ENCODE measurements around the gene CA6.
A peak's percentile ranks its signal among the peaks of the same experiment; 100 is the strongest.
"Not testable (repeated sequence)": the region's sequence is repeated elsewhere in the genome, so short reads cannot be mapped to it uniquely, and the experiment has no call there.

Gene CA6

DNA sequence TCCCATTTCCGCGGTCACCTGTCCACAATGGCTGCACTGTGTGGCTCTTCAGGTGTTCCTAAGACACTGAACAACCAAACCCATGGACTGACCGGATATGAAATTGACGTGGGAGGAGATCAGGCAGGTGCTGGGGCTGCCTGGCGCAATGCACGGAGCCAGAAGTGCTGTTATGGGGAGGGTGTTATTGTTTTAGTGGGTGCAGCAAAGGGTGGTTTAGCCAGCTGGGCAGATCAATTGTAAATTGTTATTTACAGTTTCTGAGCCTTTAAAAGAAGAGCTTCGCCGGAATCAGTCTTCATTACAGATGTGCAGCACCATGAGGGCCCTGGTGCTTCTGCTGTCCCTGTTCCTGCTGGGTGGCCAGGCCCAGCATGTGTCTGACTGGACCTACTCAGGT is at the start of gene CA6:
CA6 (plus strand) TSS at position 301 of the 400 bp plus-strand sequence; CDS start at position 320, 19 bp downstream.
- DNase-seq: no peak

GRCh38 chr1:8896775-8897174 is 48.9 kb upstream of the CA6 start:
- DNase-seq: not testable (repeated sequence)

GRCh38 chr1:8897505-8897904 is 48.2 kb upstream of the CA6 start:
- not testable (repeated sequence) for DNase-seq

GRCh38 chr1:8898418-8898817 is 47.2 kb upstream of the CA6 start:
- not testable (repeated sequence) for DNase-seq

DNA sequence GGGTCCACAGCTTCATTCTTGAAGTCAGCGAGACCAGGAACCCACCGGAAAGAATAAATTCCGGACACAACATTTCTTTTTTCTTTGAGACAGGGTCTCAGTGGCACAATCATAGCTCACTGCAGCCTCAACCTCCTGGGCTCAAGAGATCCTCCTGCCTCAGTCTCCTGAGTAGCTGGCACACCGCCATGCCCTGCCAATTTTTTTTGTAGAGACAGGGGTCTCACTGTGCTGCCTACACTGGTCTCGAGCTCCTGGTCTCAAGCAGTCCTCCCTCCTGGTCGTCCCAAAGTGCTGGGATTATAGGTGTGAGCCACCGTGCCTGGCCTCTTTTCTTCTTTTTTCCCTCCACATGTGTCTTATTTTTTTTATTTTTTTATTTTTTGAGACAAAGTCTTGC is 46.6 kb upstream of the CA6 start:
- DNase-seq: no peak

- DNase-seq: not testable (repeated sequence)
Measured at GRCh38 chr1:8900684-8901083, 45.0 kb upstream of the CA6 start.

DNA sequence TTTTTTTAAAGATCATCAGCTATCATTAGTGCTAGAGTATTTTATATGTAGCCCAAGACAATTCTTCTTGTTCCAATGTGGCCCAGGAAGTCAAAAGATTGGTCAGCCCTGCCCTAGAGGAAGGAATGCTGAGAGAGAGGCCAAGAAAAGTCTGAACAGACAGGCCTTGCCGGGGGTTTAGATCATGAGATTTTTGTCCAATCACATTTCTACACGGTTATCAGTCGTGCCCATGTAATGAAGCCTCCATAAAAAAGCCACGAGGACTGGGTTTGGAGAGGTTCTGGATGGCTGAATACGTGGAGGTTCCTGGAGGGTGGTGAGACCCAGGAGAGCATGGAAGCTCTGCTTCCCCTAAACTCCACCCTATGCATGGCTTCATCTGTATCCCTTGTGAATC is 42.9 kb upstream of the CA6 start:
- no peak for DNase-seq

DNA sequence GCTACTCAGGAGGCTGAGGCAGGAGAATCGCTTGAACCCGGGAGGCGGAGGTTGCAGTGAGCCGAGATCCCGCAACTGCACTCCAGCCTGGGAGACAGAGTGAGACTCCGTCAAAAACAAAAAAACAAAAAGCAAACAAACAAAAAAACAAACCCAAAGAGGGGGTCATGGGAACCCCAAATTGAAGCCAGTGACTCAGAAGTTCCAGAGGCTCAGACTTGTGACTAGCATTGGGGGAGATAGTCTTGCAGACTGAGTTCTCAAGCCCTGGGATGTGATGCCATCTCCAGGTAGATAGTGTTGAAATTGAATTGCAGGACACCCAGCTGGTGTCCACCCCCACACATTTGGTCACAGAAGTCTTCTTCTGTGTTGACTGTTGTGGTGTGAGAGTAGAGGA is 42.3 kb upstream of the CA6 start:
- DNase-seq: no peak

- peak in 7 of 51 donors; percentile 11 to 49 (median 20) for DNase-seq
Measured at GRCh38 chr1:8903908-8904650, 41.6 kb upstream of the CA6 start.

GRCh38 chr1:8905582-8906191 is 40.0 kb upstream of the CA6 start:
- no peak for DNase-seq

- DNase-seq: no peak
Measured at GRCh38 chr1:8908388-8909151, 37.1 kb upstream of the CA6 start.

GRCh38 chr1:8910331-8910730 is 35.3 kb upstream of the CA6 start:
- DNase-seq: no peak

GRCh38 chr1:8910914-8911313 is 34.8 kb upstream of the CA6 start:
- no peak for DNase-seq

DNA sequence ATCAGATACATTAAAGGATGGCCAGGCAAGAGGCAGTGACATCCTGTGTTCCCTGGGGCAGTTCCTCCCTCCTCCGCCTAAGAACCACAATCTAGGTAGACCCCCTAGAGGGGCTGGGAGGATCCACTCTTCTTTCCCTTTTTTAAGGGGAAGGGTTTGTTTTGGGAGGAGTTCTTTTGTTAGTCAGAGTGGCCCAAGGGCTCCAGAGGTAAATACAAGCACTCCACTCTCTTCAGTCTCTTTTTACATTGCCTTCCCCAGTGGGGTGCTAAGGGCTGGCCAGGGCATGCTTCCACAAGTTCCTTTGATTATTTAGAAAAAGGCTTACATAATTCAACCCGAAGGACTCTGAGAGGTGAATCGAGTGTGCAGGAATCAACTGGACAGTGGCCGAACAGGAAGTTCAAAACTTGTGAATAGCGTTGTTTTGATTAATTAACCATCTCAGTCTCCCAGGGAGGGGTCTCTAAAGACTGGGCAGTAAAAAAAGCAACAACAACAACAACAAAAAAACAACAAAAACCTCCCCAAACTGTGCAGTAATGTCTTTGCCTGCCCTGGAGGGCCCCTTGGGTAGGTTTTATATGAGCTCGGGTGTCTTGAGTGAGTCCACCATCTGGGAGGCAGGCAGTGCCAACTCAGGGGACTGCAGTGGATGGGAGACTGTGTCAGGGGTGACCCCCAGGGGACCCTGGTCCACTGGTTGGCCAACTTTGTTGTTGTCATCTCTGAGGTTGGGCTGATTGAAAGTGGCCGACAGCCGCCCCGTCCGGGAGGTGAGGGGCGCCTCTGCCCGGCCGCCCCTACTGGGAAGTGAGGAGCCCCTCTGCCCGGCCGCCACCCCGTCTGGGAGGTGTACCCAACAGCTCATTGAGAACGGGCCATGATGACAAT is 34.0 kb upstream of the CA6 start:
- no peak for DNase-seq

DNA sequence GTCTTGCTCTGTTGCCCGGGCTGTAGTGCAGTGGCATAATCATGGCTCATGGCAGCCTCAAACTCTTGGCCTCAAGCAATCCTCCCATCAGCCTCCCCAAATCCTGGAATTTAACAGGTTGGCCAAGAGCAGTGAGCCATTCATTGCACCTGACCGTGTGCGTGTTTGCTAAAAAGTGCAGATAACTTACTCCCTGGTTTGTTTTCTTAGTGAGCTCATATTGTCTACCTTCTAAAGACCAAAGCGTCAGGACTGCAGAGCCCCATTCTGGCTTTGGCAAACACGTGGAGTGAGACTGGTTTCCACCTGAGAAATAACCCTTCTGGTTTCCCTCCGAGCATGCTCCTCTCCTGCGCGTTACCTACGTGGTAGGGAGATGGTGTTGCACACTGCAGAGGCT is 32.2 kb upstream of the CA6 start:
- no peak for DNase-seq

DNA sequence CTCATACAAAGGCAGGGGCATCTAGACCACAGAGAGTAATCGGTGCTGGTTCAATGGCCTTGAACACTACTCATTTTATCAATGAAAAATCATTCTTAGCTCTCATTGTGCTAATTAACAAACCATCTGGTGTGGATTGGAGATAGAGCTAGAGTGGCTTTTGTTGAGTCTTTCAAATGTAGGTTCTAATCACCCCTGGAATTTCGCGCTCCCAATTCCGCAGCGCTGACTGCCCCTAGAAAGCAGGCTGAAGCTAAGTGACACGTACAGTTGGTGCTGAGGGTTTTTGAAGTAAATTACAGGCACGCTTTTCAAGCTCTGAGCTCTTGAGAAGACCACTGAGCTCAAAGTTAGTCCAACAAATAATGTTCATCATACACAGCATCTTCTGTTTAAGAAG is 31.2 kb upstream of the CA6 start:
- DNase-seq: no peak

DNA sequence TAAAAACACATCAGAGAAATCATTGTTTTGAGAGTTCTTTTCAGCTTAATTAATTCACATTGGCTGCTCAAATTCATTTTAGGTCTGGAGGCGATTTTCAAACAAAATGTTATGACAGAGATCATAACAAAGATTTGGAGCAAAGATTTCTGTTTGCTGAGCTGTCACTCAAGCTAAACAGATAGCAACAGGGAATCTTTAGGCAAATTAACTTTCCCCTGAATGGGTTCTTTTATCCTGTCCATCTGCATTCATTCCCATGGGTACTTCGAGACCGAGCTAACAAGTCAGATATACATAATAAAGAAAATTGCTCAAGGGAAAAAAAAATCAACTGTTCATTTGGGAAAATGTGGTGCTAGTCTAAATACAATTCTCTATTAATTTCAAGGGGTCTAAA is 30.2 kb upstream of the CA6 start:
- no peak for DNase-seq

- DNase-seq: not testable (repeated sequence)
Measured at GRCh38 chr1:8917536-8917935, 28.1 kb upstream of the CA6 start.

- no peak for DNase-seq
Measured at GRCh38 chr1:8922962-8923361, 22.7 kb upstream of the CA6 start.

DNA sequence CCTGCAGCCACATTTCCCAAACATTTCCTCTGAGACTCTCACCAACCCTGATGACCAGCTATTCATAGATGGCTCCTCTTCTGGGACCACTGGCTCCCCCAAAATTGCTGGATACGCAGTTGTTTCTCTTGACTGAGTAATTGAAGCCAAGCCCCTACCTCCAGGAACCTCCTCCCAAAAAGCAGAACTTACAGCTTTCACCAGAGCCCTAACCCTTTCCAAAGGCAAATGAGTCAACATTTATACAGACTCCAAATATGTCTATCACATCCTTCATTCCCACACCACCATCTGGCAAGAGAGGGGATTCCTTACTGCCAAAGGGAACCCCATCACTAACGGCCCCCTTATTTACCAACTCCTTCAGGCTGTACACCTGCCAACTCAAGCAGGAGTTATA is 20.3 kb upstream of the CA6 start:
- no peak for DNase-seq

DNA sequence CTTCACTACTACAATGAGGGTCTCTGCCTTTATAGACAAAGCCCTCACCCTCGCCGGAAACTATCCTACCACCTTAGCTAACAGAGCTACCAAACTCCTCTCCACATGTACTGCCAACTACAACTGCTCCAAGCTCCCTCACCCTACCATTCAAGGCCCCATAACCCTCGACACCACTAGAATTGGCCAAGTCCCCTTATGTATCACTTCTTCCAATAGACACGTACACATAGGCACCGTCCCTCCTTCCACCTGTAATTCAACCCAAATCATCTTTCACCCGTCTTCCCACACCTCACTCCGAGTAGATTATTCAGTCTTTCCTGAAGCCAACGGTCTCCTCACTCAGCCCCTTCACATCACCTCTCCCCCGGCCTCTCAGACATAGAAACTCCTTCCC is 19.7 kb upstream of the CA6 start:
- DNase-seq: no peak

All from hypothalamus (tissue), 51 donors.